HG02840 (cell line): ENCODE data around the gene PPP4R4.

Experiments used
- ATAC-seq: cut with Tn5 transposase; IDR thresholded peaks from one replicate; pipeline ENCODE4 v1.9.1; 2021; ENCODE audit warnings: mild to moderate bottlenecking, moderate library complexity, moderate number of reproducible peaks; ENCODE audit not compliant: unreplicated experiment, low FRiP score

The PPP4R4 gene

GRCh38 chr14:94173885-94174603, at the start of gene PPP4R4:
Gene PPP4R4, plus strand, starts transcription at chr14:94174322. Its CDS starts 144 bp downstream, at chr14:94174466.
- no peak for ATAC-seq

- no peak for ATAC-seq
These were observed 49.3 kb upstream of the PPP4R4 start for GRCh38 chr14:94124582-94125377.

DNA sequence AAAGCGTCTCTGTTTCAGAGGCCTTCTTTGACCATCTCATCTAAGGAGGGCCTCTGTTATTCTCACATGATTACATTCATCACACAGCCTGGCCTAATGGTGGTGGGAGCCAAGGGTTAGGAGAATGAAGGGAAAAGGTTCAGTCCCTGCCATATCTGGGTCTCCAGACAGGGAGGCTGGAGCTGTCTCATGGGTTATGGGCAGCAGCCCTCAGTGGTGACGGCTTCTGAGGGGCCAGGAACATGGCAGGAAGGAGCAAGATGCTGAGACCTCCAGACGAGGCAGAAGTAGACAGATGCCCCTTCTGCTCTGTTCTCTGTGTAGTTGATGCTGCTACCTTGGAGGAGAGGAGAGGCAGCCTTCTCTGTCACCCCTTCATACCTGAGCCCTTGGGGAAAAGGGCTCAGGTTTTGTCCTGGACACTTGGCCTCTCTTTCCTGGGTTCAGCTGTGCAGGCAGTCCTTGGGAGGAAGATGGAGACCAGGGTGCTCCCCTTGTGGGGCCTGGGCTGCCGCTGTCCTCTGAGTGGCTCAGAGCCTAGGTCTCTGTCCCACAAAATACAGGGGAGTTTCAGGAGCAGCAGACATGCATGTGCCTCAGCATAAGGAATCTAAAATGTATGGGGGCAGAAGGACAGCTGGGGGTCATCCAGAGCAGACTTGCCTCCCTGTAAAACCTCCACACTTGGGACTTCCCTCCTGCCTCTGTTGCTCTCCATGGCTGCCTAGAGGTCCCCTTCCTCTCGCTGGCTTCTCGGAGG, 48.3 kb upstream of the PPP4R4 start:
- no peak for ATAC-seq

- no peak for ATAC-seq
These were observed 47.8 kb upstream of the PPP4R4 start for GRCh38 chr14:94126419-94126677.

- ATAC-seq = no peak
These were observed 47.3 kb upstream of the PPP4R4 start for GRCh38 chr14:94126800-94127199.

DNA sequence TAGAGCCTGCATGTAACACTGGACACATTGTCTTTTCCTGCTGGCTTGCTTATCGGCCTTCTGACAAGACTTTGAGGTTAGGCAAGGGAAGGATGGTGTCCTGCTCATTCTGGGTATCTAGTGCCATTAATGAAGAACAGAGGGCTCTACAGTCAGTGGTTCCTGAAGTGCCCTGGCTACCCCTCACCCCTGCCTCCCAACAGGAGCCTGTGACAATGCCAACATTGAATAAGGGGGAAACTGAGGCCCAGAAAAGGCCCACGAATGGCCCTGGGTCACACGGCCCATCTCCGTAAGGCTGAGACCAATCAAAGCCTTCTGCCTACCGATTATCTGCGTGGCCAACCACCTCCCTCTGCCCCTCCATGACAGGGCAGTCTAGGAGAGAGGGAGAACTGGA, 46.8 kb upstream of the PPP4R4 start:
- ATAC-seq = no peak

DNA sequence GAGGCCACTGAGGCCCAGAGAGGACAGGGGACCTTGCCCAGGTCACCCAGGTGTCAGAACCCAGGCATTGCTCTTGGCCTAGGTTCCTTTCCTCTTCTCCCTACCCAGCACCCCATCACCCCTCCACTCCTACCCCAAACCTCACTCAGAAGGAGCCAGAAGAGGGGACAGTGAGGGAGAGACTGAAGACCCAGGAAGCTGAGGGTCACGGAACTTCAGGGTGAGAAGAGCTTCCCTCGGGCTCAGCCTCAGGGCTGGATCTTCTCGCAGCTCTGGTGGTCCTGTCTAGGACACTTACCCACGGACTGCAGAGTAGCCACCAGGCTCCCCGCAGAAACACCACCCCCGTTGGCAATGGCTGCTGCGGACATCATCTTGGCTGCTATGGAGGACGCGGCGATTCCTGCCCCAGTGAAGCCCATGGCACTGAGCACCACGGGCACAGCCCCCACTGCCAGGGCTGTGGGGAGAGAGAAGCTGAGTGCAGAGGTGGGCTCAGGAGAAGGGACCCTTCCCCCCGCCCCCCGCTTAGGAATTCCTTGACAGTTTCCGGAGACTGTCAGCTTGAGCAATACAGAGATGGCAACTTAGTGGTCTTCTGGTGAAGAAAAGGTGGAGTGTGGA, 45.8 kb upstream of the PPP4R4 start:
- ATAC-seq = no peak

DNA sequence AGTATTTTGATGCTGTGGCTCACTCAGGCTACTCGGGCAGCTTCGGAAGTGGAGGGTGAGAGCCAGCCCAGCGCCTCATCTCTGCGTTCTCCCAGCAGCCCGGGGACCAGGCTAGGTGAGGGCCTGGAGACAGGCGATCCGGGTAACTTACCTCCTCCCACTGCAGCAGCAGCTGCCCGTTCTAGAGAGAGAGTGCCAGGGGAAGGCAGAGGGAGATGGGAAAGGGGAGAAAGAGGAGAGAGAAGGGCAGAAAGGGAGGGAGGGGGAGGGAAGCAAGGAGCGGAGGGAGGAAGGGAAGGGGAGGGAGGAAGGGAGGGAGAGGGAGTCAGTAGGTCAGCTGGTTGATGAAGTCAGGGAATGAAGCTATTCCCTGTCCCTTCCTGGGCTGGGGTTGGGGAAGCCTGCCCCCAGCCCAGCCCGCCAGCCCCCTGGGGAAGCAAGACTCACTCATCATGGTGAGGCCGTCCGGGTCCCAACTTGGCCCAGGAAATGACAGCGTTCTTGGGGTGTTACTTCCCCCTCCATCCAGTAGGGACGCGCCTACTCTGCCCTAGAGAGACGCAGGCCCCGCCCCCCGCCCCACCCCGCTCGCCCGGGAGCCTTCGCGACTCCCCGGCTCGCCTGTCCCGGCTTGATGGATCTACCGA, 44.9 kb upstream of the PPP4R4 start, which contains the start of gene IFI27L2:
Gene IFI27L2 (minus strand): TSS at position 494 of the 647 bp plus-strand sequence. CDS start 40 bp downstream, at position 454.
- ATAC-seq = peak; percentile 89

DNA sequence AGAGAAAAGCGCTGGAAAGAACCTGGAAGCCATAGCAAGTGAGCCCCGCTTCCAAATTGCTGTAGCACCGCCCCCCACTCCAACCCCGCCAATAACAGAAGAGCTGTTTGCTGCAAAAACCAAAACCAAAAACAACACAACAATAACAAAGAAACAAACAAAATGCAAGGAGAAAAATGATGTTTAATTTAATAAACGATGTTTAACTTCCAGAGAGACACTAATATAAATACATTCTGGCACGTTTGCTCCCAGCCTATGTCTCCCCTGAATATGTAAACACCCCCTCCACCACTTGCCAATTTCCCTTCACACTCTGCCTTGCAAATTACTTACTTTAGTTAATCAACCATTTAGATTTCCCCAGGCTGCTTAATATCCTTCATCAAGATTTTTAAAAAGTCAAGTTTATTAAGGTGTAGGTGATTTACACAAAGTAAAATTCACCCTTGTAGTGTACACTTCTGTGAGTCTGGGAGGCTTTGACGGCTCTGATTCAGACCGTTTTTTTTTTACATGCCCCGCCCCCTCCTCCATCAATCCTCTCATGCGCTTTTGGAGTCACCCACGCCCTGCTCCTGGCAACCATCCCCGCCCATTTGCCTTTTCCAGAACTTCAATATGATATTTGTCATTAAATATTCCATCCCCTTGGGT, 44.2 kb upstream of the PPP4R4 start:
- ATAC-seq = no peak

DNA sequence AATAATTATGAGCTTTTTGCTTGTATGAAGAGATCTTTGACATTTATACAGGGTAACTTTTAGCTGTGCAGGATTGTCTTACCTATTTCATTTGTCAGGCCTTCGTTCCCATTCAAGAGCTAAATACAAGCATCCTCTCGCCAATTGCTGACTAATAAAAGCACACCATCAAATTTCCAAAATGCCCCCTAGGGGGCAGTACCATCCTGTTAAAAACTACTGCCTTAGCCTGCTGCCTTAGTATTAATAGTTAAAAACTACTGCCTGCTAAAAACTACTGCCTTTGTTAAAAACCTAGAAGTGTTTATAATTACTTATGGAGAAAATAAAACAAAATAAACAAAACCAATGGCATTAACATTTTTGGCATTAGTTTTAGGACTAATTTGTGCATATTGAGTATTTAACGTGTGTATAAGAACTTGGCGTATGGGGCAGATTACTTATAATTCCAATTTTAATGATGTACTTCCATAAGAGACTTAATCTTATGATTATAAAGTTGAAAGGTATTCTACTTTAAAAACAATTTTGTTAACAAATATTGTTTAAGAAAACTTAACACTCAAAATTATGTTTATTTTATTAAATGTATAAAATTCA, 41.7 kb upstream of the PPP4R4 start:
- ATAC-seq = no peak

DNA sequence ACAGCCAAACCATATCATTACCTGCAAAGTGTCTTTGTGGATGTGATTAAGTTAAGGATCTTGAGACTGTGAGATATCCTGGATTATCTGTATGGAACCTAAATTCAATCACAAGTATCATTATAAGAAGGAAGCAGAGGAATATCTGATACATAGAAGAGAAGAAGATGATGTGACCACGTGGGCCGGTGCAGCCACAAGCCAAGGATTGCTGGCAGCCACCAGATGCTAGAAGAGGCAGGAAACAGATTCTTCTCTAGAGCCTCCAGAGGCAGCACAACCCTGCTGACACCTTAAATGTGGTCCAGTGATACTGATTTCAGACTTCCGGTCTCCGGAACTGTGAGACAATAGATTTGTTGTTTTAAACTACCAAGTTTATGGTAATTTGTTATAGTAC, 38.6 kb upstream of the PPP4R4 start:
- no peak for ATAC-seq

- ATAC-seq = no peak
These were observed 37.4 kb upstream of the PPP4R4 start for GRCh38 chr14:94136575-94137331.

- ATAC-seq = no peak
These were observed 35.9 kb upstream of the PPP4R4 start for GRCh38 chr14:94138251-94138650.

- ATAC-seq = no peak
These were observed 35.1 kb upstream of the PPP4R4 start for GRCh38 chr14:94139006-94139405.

DNA sequence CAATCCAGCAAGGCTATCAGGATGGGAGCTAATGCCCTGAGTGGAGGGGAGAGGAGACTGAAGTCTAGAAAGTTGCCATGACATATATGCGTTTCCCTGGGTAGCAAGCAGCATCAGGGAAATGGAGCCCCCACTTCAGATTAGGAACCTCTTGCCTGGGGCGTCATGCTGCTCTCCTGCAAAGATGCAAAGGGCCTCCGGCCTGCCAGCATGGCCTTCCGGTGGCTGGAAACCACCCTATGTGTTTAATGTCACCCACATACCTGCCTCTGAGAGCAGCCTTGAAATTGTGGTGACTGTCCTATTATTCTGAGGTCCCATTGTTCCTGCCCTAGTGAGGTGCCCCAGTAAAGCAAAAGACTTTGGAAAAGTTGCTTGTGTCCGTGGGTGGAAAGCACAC, 34.7 kb upstream of the PPP4R4 start:
- no peak for ATAC-seq

DNA sequence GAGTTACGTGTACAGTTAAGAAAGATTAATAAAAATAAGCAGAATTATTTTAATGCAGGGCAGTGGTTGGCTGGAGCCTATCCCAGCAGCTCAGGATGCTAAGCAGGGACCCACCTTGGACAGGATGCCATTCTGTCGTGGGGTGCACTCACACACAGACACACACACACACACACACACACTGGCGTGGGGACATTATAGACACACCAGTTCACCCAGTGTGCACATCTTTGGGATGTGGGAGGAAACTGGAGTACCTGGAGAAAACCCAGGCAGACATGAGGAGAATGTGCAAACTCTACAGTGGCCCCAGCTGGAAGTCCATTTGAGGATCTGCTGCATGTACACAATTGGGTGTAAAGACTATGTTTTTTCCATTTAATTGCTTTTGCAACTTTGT, 31.9 kb upstream of the PPP4R4 start:
- ATAC-seq = no peak

- no peak for ATAC-seq
These were observed 31.3 kb upstream of the PPP4R4 start for GRCh38 chr14:94142836-94143235.

- ATAC-seq = no peak
These were observed 30.9 kb upstream of the PPP4R4 start for GRCh38 chr14:94143239-94143638.

DNA sequence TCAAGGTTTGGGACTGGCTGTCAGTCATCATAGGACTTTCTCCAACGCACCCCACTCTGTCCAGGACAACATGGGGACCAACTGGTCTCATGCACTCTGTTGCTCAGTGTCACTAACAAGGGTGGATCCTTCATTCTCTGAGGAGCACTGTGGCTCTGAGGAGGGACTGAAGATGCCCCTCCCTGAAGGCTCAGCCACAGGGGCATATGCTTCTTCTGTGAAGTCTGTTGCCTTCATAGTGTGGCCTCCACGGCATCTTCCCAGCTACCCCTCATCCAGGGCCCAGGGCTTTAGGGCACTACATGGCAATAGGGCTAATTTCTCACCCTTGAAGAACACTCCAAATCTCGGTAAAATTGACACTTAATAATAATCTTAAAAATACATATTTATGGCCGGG, 30.4 kb upstream of the PPP4R4 start:
- ATAC-seq = no peak
